A549 treated with AZD2906 at 1 μM for 4 hours (cell line): ENCODE measurements around the gene ZNF469. TPM values are rescaled to one million over a fixed set of nuclear protein-coding genes. Genes with fewer than 3 reads are reported as not detected.

Experiments
- total RNA-seq: library from RNA; stranded (reverse); fragments of 200-300 nt; extraction: Qiagen RNA extraction; gene quantifications from 5 replicates; pipeline ENCODE4 v1.2.3, GENCODE V29; 2022

ZNF469 gene, protein sequence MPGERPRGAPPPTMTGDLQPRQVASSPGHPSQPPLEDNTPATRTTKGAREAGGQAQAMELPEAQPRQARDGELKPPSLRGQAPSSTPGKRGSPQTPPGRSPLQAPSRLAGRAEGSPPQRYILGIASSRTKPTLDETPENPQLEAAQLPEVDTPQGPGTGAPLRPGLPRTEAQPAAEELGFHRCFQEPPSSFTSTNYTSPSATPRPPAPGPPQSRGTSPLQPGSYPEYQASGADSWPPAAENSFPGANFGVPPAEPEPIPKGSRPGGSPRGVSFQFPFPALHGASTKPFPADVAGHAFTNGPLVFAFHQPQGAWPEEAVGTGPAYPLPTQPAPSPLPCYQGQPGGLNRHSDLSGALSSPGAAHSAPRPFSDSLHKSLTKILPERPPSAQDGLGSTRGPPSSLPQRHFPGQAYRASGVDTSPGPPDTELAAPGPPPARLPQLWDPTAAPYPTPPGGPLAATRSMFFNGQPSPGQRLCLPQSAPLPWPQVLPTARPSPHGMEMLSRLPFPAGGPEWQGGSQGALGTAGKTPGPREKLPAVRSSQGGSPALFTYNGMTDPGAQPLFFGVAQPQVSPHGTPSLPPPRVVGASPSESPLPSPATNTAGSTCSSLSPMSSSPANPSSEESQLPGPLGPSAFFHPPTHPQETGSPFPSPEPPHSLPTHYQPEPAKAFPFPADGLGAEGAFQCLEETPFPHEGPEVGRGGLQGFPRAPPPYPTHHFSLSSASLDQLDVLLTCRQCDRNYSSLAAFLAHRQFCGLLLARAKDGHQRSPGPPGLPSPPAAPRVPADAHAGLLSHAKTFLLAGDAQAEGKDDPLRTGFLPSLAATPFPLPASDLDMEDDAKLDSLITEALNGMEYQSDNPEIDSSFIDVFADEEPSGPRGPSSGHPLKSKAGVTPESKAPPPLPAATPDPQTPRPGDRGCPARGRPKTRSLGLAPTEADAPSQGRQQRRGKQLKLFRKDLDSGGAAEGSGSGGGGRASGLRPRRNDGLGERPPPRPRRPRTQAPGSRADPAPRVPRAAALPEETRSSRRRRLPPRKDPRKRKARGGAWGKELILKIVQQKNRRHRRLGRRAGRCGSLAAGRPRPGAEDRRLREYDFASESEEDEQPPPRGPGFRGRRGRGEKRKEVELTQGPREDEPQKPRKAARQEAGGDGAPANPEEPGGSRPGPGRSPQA (N-terminal part only)
- total RNA-seq = 6.2 to 7.5 TPM (median 7.0 TPM) in 5 replicates

DNA sequence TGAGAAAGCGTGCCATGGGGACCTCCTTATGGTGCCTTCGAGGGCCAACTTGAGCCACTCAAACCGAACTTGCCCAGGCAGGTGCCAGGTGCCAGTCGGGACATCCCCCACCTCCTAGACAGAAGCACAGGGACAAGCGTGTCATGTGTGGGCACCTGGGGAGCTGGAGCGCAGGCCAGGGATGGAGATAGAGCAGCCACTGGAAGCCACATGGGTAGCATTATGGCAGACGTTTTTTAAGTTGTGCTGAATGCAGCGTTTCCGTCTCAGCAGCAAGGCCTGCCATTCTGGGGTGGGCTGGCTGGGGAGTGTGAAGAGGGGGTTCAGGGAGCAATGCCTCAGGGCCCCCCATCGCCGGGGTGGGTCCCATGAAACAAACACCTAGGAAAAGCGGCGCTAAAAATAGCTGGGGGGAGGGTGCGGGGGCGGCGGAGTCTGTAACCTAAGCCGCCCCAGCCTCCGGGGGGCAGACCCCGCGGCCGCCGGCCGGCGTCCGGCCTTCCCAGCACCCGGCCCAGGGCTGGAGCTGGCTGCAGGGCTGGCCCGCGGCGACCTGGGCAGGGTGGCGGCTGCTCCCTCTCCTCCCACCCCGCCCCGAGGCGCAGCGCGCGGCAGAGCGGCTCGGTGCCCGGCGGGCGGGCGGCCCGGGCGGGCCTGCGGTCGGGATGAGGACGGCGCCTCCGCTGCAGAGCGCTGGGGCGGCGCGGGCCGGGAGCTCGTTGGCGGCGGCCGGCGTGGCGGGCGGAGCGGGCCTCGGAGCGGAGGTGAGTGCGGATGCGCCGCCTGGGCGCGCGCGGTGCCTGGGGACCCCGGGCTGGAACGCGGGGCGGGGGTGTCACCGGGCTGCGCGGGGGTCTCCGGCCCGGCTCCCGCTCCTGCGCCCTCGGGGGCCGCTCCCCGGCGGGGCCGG lies at the start of gene ZNF469:
TSS of gene ZNF469 (plus strand) at position 469 of the 910 bp plus-strand sequence. CDS start 44,512 bp downstream, outside the sequence.

Other genes with a start within 250 kb of the ZNF469 start
- 3.1 to 7.2 TPM (median 6.4 TPM) in 5 replicates for gene ZFPM1, start 70.3 kb downstream of the ZNF469 start, total RNA-seq
- gene ZC3H18, start 187.4 kb downstream of the ZNF469 start, total RNA-seq = 45.6 to 50.5 TPM (median 49.4 TPM) in 5 replicates